ENCODE data around the gene MBIP.
"Not testable (repeated sequence)": the region's sequence is repeated elsewhere in the genome, so short reads cannot be mapped to it uniquely, and the experiment has no call there.

DNA sequence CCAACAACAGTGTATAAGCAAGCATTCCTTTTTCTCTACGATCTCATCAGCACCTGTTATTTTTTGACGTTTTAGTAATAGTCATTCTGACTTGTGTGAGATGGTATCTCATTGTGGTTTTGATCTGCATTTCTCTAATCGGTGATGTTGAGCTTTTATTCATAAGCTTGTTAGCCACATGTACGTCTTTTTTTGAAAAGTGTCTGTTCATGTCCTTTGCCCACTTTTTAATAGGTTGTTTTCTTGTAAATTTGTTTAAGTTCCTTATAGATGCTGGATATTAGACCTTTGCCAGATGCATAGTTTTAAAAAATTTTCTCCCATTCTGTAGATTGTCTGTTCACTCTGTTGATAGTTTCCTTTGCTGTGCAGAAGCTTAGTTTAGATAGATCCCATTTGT is 7.1 kb upstream of the MBIP start:
- not testable (repeated sequence) for TF ChIP-seq CTCF (conservative IDR thresholded peaks at IDR 0.05); ZFX (IDR thresholded peaks at IDR 0.05)

Measured in C4-2B (cell line).